Medulla oblongata (tissue), 1 donor: ENCODE measurements around the gene RBSN.
A peak's percentile ranks its signal among the peaks of the same experiment; 100 is the strongest.
"Not testable (repeated sequence)": the region's sequence is repeated elsewhere in the genome, so short reads cannot be mapped to it uniquely, and the experiment has no call there.

Source experiments
- DNase-seq: peaks from one replicate; pipeline ENCODE4 v3.0.0-alpha.2; 2015; ENCODE audit errors: extremely low spot score

The RBSN gene

GRCh38 chr3:15098503-15099363 is at the start of gene RBSN:
Gene RBSN (minus strand): TSS chr3:15099148. CDS start chr3:15096120, 3,028 bp downstream.
- DNase-seq: peak; percentile 97

GRCh38 chr3:15148614-15149013 is 49.7 kb upstream of the RBSN start:
- DNase-seq: no peak

- not testable (repeated sequence) for DNase-seq
Measured at GRCh38 chr3:15136885-15137284, 37.9 kb upstream of the RBSN start.

- not testable (repeated sequence) for DNase-seq
Measured at GRCh38 chr3:15134968-15135367, 36.0 kb upstream of the RBSN start.

- not testable (repeated sequence) for DNase-seq
Measured at GRCh38 chr3:15128403-15128802, 29.5 kb upstream of the RBSN start.

GRCh38 chr3:15126975-15127374 is 28.0 kb upstream of the RBSN start:
- DNase-seq: not testable (repeated sequence)

GRCh38 chr3:15122398-15122797 is 23.4 kb upstream of the RBSN start:
- no peak for DNase-seq

GRCh38 chr3:15121936-15122335 is 23.0 kb upstream of the RBSN start:
- DNase-seq: no peak

- no peak for DNase-seq
Measured at GRCh38 chr3:15120986-15121385, 22.0 kb upstream of the RBSN start.

GRCh38 chr3:15117011-15117410 is 18.1 kb upstream of the RBSN start:
- no peak for DNase-seq

GRCh38 chr3:15116032-15116669 is 17.2 kb upstream of the RBSN start:
- DNase-seq: no peak

- no peak for DNase-seq
Measured at GRCh38 chr3:15114466-15115358, 15.8 kb upstream of the RBSN start.

- no peak for DNase-seq
Measured at GRCh38 chr3:15113884-15114283, 14.9 kb upstream of the RBSN start.

GRCh38 chr3:15113471-15113870 is 14.5 kb upstream of the RBSN start:
- no peak for DNase-seq

GRCh38 chr3:15112011-15112410 is 13.1 kb upstream of the RBSN start:
- DNase-seq: no peak

- no peak for DNase-seq
Measured at GRCh38 chr3:15110206-15110605, 11.3 kb upstream of the RBSN start.

GRCh38 chr3:15108869-15109268 is 9.9 kb upstream of the RBSN start:
- no peak for DNase-seq

- DNase-seq: peak; percentile 87
Measured at GRCh38 chr3:15108082-15108545, 9.2 kb upstream of the RBSN start.

- no peak for DNase-seq
Measured at GRCh38 chr3:15107075-15107947, 8.4 kb upstream of the RBSN start.

GRCh38 chr3:15102836-15103235 is 3.9 kb upstream of the RBSN start:
- peak; percentile 45 for DNase-seq

GRCh38 chr3:15102256-15102655 is 3.3 kb upstream of the RBSN start:
- peak; percentile 84 for DNase-seq
